ENCODE measurements around the gene MAGIX.

The MAGIX gene

GRCh38 chrX:49204017-49204416 is 41.5 kb downstream of the MAGIX start:
- FAIRE-seq = no peak
- no peak for TF ChIP-seq CTCF (IDR thresholded peaks at IDR 0.05; ENCODE audit: insufficient read depth, missing control alignments)
- no peak for DNase-seq (ENCODE audit: insufficient read length, low spot score)

GRCh38 chrX:49204709-49205108 is 42.2 kb downstream of the MAGIX start:
- no peak for DNase-seq (ENCODE audit: insufficient read length, low spot score)
- FAIRE-seq = no peak
- TF ChIP-seq CTCF (IDR thresholded peaks at IDR 0.05; ENCODE audit: insufficient read depth, missing control alignments) = no peak

GRCh38 chrX:49205443-49205842 is 42.9 kb downstream of the MAGIX start:
- no peak for FAIRE-seq
- no peak for DNase-seq (ENCODE audit: insufficient read length, low spot score)
- no peak for TF ChIP-seq CTCF (IDR thresholded peaks at IDR 0.05; ENCODE audit: insufficient read depth, missing control alignments)

- DNase-seq (ENCODE audit: insufficient read length, low spot score) = no peak
- no peak for TF ChIP-seq CTCF (IDR thresholded peaks at IDR 0.05; ENCODE audit: insufficient read depth, missing control alignments)
- FAIRE-seq = no peak
These were observed 44.0 kb downstream of the MAGIX start for GRCh38 chrX:49206543-49206942.

- no peak for TF ChIP-seq CTCF (IDR thresholded peaks at IDR 0.05; ENCODE audit: insufficient read depth, missing control alignments)
- DNase-seq (ENCODE audit: insufficient read length, low spot score) = no peak
- FAIRE-seq = no peak
These were observed 45.8 kb downstream of the MAGIX start for GRCh38 chrX:49208399-49208798.

- DNase-seq (ENCODE audit: insufficient read length, low spot score) (no peak), FAIRE-seq (no peak)
- TF ChIP-seq CTCF (IDR thresholded peaks at IDR 0.05; ENCODE audit: insufficient read depth, missing control alignments) = no peak
These were observed 47.1 kb downstream of the MAGIX start for GRCh38 chrX:49209434-49210251.

GRCh38 chrX:49210406-49210805 is 47.8 kb downstream of the MAGIX start:
- DNase-seq (ENCODE audit: insufficient read length, low spot score) = no peak
- no peak for FAIRE-seq
- no peak for TF ChIP-seq CTCF (IDR thresholded peaks at IDR 0.05; ENCODE audit: insufficient read depth, missing control alignments)

All from D721Med (cell line).